ENCODE results near the gene BPIFB2.
"Not testable (repeated sequence)": the region's sequence is repeated elsewhere in the genome, so short reads cannot be mapped to it uniquely, and the experiment has no call there.

Gene BPIFB2

GRCh38 chr20:33007376-33008335 is at the start of gene BPIFB2:
Gene BPIFB2 (plus strand): TSS chr20:33007704. CDS start chr20:33008575, 871 bp downstream.
- no peak for DNase-seq (ENCODE audit: low read depth in 2 of 3, low spot score in 2 of 3)

GRCh38 chr20:32958574-32958973 is 48.9 kb upstream of the BPIFB2 start:
- no peak for DNase-seq (ENCODE audit: low read depth in 2 of 3, low spot score in 2 of 3)

GRCh38 chr20:32959351-32960221 is 47.9 kb upstream of the BPIFB2 start:
- DNase-seq (ENCODE audit: low read depth in 2 of 3, low spot score in 2 of 3) = no peak

GRCh38 chr20:32960222-32960518 is 47.3 kb upstream of the BPIFB2 start:
- DNase-seq (ENCODE audit: low read depth in 2 of 3, low spot score in 2 of 3) = no peak

GRCh38 chr20:32960849-32961731 is 46.4 kb upstream of the BPIFB2 start:
- no peak for DNase-seq (ENCODE audit: low read depth in 2 of 3, low spot score in 2 of 3)

GRCh38 chr20:32962053-32962452 is 45.5 kb upstream of the BPIFB2 start:
- DNase-seq (ENCODE audit: low read depth in 2 of 3, low spot score in 2 of 3) = no peak

GRCh38 chr20:32962646-32963045 is 44.9 kb upstream of the BPIFB2 start:
- not testable (repeated sequence) for DNase-seq (ENCODE audit: low read depth in 2 of 3, low spot score in 2 of 3)

GRCh38 chr20:32963176-32963575 is 44.3 kb upstream of the BPIFB2 start:
- no peak for DNase-seq (ENCODE audit: low read depth in 2 of 3, low spot score in 2 of 3)

- no peak for DNase-seq (ENCODE audit: low read depth in 2 of 3, low spot score in 2 of 3)
Measured at GRCh38 chr20:32964575-32964974, 42.9 kb upstream of the BPIFB2 start.

GRCh38 chr20:32965115-32965514 is 42.4 kb upstream of the BPIFB2 start:
- DNase-seq (ENCODE audit: low read depth in 2 of 3, low spot score in 2 of 3) = no peak

GRCh38 chr20:32965581-32966373 is 41.7 kb upstream of the BPIFB2 start:
- DNase-seq (ENCODE audit: low read depth in 2 of 3, low spot score in 2 of 3) = no peak

GRCh38 chr20:32966382-32966781 is 41.1 kb upstream of the BPIFB2 start:
- DNase-seq (ENCODE audit: low read depth in 2 of 3, low spot score in 2 of 3) = no peak

GRCh38 chr20:32966881-32967781 is 40.4 kb upstream of the BPIFB2 start:
- DNase-seq (ENCODE audit: low read depth in 2 of 3, low spot score in 2 of 3) = no peak

- no peak for DNase-seq (ENCODE audit: low read depth in 2 of 3, low spot score in 2 of 3)
Measured at GRCh38 chr20:32967961-32968457, 39.5 kb upstream of the BPIFB2 start.

- DNase-seq (ENCODE audit: low read depth in 2 of 3, low spot score in 2 of 3) = no peak
Measured at GRCh38 chr20:32968478-32969241, 38.8 kb upstream of the BPIFB2 start.

GRCh38 chr20:32969356-32970114 is 38.0 kb upstream of the BPIFB2 start:
- no peak for DNase-seq (ENCODE audit: low read depth in 2 of 3, low spot score in 2 of 3)

GRCh38 chr20:32970115-32970972 is 37.2 kb upstream of the BPIFB2 start:
- DNase-seq (ENCODE audit: low read depth in 2 of 3, low spot score in 2 of 3) = no peak
